Cardiac muscle cell (in vitro differentiated cells and primary cell): ENCODE measurements around the gene TMEM232. TPM values are rescaled to one million over a fixed set of nuclear protein-coding genes. Genes with fewer than 3 reads are reported as not detected.

Experiments used
- DNase-seq, 2 donors: peaks; one replicate each; pipeline versions ENCODE4 v3.0.0 to v3.0.0-alpha.2; 2010 to 2017; ENCODE audit warnings: low read depth in 1 of 2, low spot score in 1 of 2
- H3K27ac ChIP-seq: fragments of 200-600 bp; sonication (generic); 2 replicates; pipeline ENCODE4 v1.5.1; 2016
- H3K27me3 ChIP-seq: fragments of 200-600 bp; sonication (generic); 2 replicates; pipeline ENCODE4 v1.6.0; 2016; ENCODE audit warnings: control low read depth
- H3K36me3 ChIP-seq: fragments of 200-600 bp; sonication (generic); 2 replicates; pipeline ENCODE4 v1.5.1; 2016; ENCODE audit warnings: control low read depth
- H3K4me1 ChIP-seq: fragments of 200-600 bp; sonication (generic); 2 replicates; pipeline ENCODE4 v1.8.1; 2017; ENCODE audit warnings: low read depth, mild to moderate bottlenecking, mixed run types
- H3K4me3 ChIP-seq: fragments of 200-600 bp; sonication (generic); 2 replicates; pipeline ENCODE4 v1.5.1; 2016; ENCODE audit warnings: mild to moderate bottlenecking
- H3K9me3 ChIP-seq: fragments of 200-600 bp; sonication (generic); 2 replicates; pipeline ENCODE4 v1.5.1; 2017; ENCODE audit warnings: low read depth, mild to moderate bottlenecking, control low read depth
- polyA plus RNA-seq: library from polyadenylated mRNA; unstranded; fragments of >200 nt; fragmentation: Nextera tagmentation; extraction: Ambion mirVana; gene quantifications from 2 replicates; pipeline ENCODE4 v1.2.1, GENCODE V29; 2016
- total RNA-seq: library from RNA; depleted of rRNA; stranded (reverse); fragments of >200 nt; gene quantifications from 2 replicates; pipeline ENCODE4 v1.2.3, GENCODE V29; 2016
- TF ChIP-seq, protein P1 (sequence below): IDR thresholded peaks from 2 replicates; pipeline ENCODE4 v1.5.1; 2012; ENCODE audit warnings: low read depth, mild to moderate bottlenecking, low read length

Gene TMEM232
- total and polyA plus RNA-seq, 2 experiments from 2014 or later, result 2.5 to 7.0 TPM

DNA sequence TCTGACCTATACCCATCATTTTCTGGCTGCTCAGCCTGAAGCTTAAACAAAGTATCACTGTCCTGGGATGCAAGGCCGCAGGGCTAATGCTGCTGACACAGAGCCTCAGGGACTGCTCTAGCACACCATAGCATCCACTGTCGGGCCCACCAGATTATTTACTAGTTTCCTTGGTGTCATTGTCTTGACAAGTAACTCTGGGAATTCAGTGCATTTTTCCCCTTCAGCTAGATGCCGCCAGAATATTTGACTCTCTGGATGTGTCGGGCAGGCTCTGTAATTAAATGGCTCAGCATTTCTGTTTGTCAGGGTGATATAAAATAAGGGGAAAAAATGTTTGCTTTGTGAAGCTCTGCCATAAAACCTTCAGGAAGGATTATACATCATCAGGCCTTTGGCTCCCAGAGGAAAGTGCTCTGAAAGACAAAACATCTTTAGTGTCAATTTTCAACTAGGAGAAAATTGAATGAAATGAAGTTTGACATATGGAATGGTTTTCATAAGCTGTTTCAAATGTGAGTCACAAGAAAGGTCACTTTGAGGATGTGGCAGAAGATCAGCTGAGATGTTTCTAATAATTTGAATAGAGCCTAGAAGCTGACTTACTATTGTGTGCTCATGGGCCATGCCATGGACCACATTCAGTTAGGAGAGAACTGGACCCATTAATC is 350.1 kb downstream of the TMEM232 start:
- H3K4me1 ChIP-seq, result no peaks in the 10 kb centered on the region
- no peak overlapping the region for H3K4me3 ChIP-seq
- no peaks in the 10 kb centered on the region for H3K9me3 ChIP-seq
- DNase-seq, result no peak
- no peaks in the 10 kb centered on the region for H3K27me3 ChIP-seq
- TF ChIP-seq, protein P1, sequence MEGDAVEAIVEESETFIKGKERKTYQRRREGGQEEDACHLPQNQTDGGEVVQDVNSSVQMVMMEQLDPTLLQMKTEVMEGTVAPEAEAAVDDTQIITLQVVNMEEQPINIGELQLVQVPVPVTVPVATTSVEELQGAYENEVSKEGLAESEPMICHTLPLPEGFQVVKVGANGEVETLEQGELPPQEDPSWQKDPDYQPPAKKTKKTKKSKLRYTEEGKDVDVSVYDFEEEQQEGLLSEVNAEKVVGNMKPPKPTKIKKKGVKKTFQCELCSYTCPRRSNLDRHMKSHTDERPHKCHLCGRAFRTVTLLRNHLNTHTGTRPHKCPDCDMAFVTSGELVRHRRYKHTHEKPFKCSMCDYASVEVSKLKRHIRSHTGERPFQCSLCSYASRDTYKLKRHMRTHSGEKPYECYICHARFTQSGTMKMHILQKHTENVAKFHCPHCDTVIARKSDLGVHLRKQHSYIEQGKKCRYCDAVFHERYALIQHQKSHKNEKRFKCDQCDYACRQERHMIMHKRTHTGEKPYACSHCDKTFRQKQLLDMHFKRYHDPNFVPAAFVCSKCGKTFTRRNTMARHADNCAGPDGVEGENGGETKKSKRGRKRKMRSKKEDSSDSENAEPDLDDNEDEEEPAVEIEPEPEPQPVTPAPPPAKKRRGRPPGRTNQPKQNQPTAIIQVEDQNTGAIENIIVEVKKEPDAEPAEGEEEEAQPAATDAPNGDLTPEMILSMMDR, result no peak
- no peaks in the 10 kb centered on the region for H3K36me3 ChIP-seq
- H3K27ac ChIP-seq, result no peak overlapping the region

DNA sequence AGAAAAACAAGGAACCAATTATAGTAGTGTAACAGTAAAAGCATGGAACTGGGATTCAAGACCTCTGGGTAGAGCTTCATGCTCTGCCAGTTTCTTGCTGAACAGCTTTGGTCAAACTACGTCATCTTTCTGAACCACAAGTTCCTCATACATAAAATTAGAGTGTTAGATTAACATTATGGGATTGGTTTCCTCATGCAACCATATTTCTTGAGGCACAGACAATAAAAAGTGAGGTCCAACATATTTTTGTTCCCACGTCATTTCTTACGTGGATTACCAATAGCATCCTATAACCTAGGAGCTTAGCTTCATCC is 354.8 kb downstream of the TMEM232 start:
- H3K36me3 ChIP-seq, result no peaks in the 10 kb centered on the region
- no peak for DNase-seq

DNA sequence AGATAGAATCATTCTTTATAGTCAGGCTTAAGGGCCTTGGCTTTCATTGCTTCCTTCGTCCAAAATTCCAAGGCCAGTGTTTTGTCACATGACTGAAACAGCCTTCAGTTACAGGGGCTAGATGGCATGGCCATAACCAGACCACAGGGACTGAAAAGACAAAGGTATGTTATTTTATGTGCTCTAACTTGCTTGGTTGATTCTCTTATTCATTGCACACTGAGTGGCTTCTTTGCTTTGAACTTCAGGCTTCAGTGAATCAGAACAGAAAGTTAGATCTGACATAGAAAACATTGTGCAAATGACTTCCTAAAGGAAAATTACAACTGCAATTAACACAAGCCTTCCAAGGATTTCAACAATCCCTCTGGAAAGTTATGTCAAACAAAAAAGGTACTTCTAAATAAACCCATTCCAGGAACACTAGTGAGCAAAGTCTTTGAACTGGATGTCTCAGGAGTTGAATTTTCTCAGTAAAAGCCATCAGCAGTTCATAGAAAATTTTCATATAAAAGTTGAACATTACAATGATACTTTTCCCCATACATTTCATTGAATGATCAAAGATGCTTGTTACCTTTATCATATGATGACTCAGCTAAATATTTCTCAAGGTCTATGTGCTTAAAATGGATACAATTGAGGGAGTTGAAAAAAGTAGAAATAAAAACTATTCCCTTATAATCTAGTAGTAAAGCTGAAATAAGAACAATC is 355.3 kb downstream of the TMEM232 start:
- H3K4me3 ChIP-seq, result no peak overlapping the region
- H3K36me3 ChIP-seq, result no peaks in the 10 kb centered on the region
- TF ChIP-seq, protein P1, result no peak
- no peaks in the 10 kb centered on the region for H3K9me3 ChIP-seq
- no peak overlapping the region for H3K27ac ChIP-seq
- H3K27me3 ChIP-seq, result no peaks in the 10 kb centered on the region
- no peak for DNase-seq
- no peaks in the 10 kb centered on the region for H3K4me1 ChIP-seq

More for the DNA sequence above, 354.8 kb downstream of the TMEM232 start:
- TF ChIP-seq, protein P1, result no peak
- Histone ChIP-seq H3K4me3 (no peak overlapping the region), H3K9me3 (no peaks in the 10 kb centered on the region), H3K27ac (no peak overlapping the region), H3K4me1 (no peaks in the 10 kb centered on the region), H3K27me3 (no peaks in the 10 kb centered on the region)

Other genes with a start within 250 kb of the TMEM232 start
- gene SLC25A46, start 12.3 kb upstream of the TMEM232 start, total RNA-seq, result 40.4 and 54.1 TPM in 2 replicates
- gene SLC25A46, start 12.3 kb upstream of the TMEM232 start, polyA plus RNA-seq, result 27.2 and 32.1 TPM in 2 replicates